AG09309 (cell line): ENCODE data around the gene SOCS3.

Experiments
- DNase-seq: peaks from one replicate; pipeline ENCODE4 v3.0.0-alpha.2; 2010; ENCODE audit warnings: low read depth
- H3K4me3 ChIP-seq: 2 replicates; pipeline ENCODE4 v1.5.1; 2011; ENCODE audit warnings: mild to moderate bottlenecking, low read depth, low read length, moderate library complexity; ENCODE audit not compliant: control insufficient read depth
- CTCF ChIP-seq: IDR thresholded peaks from 2 replicates; pipeline ENCODE4 v1.5.1; 2011; ENCODE audit warnings: mild to moderate bottlenecking, low read depth, low read length, inconsistent platforms; ENCODE audit not compliant: insufficient read depth, control insufficient read depth; ENCODE audit errors: missing control alignments

Gene SOCS3

GRCh38 chr17:78381601-78382232 lies 21.8 kb upstream of the SOCS3 start:
- no peak for DNase-seq
- no peak for TF ChIP-seq CTCF
- H3K4me3 ChIP-seq = no peak overlapping the region

- DNase-seq = no peak
- TF ChIP-seq CTCF = no peak
- H3K4me3 ChIP-seq = no peak overlapping the region
These were observed 20.5 kb upstream of the SOCS3 start for GRCh38 chr17:78380370-78380769.

GRCh38 chr17:78379131-78379491 lies 19.2 kb upstream of the SOCS3 start:
- no peak for DNase-seq
- no peak for TF ChIP-seq CTCF

GRCh38 chr17:78378225-78379130 lies 18.6 kb upstream of the SOCS3 start, which contains the start of gene PGS1:
TSS of gene PGS1 (plus strand) at chr17:78378649. CDS start at chr17:78378666, 17 bp downstream.
- peak within 1 kb of the TSS; percentile 94 for H3K4me3 ChIP-seq
- TF ChIP-seq CTCF = no peak
- no peak for DNase-seq

More at GRCh38 chr17:78379131-78379491, 19.2 kb upstream of the SOCS3 start:
- H3K4me3 ChIP-seq = peak overlapping the region; percentile 94

- TF ChIP-seq CTCF = no peak
- peak overlapping the region; percentile 94 for H3K4me3 ChIP-seq
- DNase-seq = no peak
These were observed 18.0 kb upstream of the SOCS3 start for GRCh38 chr17:78377858-78378224.

GRCh38 chr17:78376161-78376560 lies 16.3 kb upstream of the SOCS3 start:
- TF ChIP-seq CTCF = no peak
- H3K4me3 ChIP-seq = no peak overlapping the region
- no peak for DNase-seq
